SU-DHL-6 (cell line): Measurements from ENCODE around the gene MBP.

Experiments used
- H2AFZ ChIP-seq: fragments of 200-600 bp; sonication (generic); 2 replicates; pipeline ENCODE4 v1.6.1; 2014; ENCODE audit warnings: low read depth, mild to moderate bottlenecking, moderate library complexity, mixed read lengths, antibody characterized with exemption, low read length; ENCODE audit not compliant: severe bottlenecking
- H3F3A ChIP-seq: fragments of 200-600 bp; shearing (Covaris generic); 2 replicates; pipeline ENCODE4 v1.6.0; 2016; ENCODE audit warnings: antibody characterized with exemption, mild to moderate bottlenecking; ENCODE audit not compliant: insufficient read depth
- H3K27ac ChIP-seq: fragments of 200-600 bp; sonication (generic); 2 replicates; pipeline ENCODE4 v1.5.1; 2016; ENCODE audit warnings: low read depth, mild to moderate bottlenecking, low read length, moderate library complexity, mixed read lengths
- H3K27me3 ChIP-seq: fragments of 200-600 bp; sonication (generic), shearing (Covaris generic); 2 replicates; pipeline ENCODE4 v1.6.0; 2014; ENCODE audit warnings: mild to moderate bottlenecking, low read length
- H3K36me3 ChIP-seq: fragments of 200-600 bp; sonication (generic); 2 replicates; pipeline ENCODE4 v1.6.1; 2014; ENCODE audit warnings: mild to moderate bottlenecking, low read length, mixed read lengths
- H3K4me2 ChIP-seq: fragments of 300-600, 200-600 bp; shearing (Covaris generic), sonication (generic); 2 replicates; pipeline ENCODE4 v1.6.0; 2014; ENCODE audit warnings: low read length, low read depth, mild to moderate bottlenecking; ENCODE audit not compliant: poor library complexity, severe bottlenecking
- H3K4me3 ChIP-seq: fragments of 200-600 bp; sonication (generic); 2 replicates; pipeline ENCODE4 v1.5.1; 2014; ENCODE audit warnings: antibody characterized with exemption, low read length, mild to moderate bottlenecking, mixed read lengths; ENCODE audit not compliant: insufficient read depth, poor library complexity, severe bottlenecking
- H3K79me2 ChIP-seq: fragments of 200-600 bp; sonication (generic); 2 replicates; pipeline ENCODE4 v1.6.1; 2014; ENCODE audit warnings: mild to moderate bottlenecking, low read length, moderate library complexity; ENCODE audit not compliant: insufficient read depth
- H3K9ac ChIP-seq: fragments of 200-600 bp; sonication (generic); 2 replicates; pipeline ENCODE4 v1.7.0; 2014; ENCODE audit warnings: mild to moderate bottlenecking, low read length
- H3K9me2 ChIP-seq: fragments of 200-600 bp; sonication (generic); replicated peaks from 2 replicates; pipeline ENCODE4 v1.6.1; 2014; ENCODE audit warnings: low read length; ENCODE audit not compliant: insufficient read depth
- H3K9me3 ChIP-seq: fragments of 200-600 bp; sonication (generic); 2 replicates; pipeline ENCODE4 v1.6.1; 2014; ENCODE audit warnings: low read length, mixed read lengths; ENCODE audit not compliant: insufficient read depth
- H4K20me1 ChIP-seq: fragments of 200-600 bp; sonication (generic); 2 replicates; pipeline ENCODE4 v1.6.1; 2014; ENCODE audit warnings: low read depth, mild to moderate bottlenecking, antibody characterized with exemption, low read length, moderate library complexity, mixed read lengths
- CTCF ChIP-seq: fragments of 200-600 bp; sonication (generic); IDR thresholded peaks from one replicate; pipeline ENCODE4 v1.5.1; 2017; ENCODE audit warnings: antibody characterized with exemption, mild to moderate bottlenecking, low read length, moderate library complexity; ENCODE audit not compliant: insufficient read depth, poor library complexity, severe bottlenecking
- EZH2phosphoT487 ChIP-seq: fragments of 200-600 bp; sonication (generic), shearing (Covaris generic); conservative IDR thresholded peaks from 2 replicates; pipeline ENCODE4 v1.6.1; 2018; ENCODE audit warnings: mild to moderate bottlenecking, antibody characterized with exemption, low read length, moderate library complexity, mixed read lengths

Gene MBP

DNA sequence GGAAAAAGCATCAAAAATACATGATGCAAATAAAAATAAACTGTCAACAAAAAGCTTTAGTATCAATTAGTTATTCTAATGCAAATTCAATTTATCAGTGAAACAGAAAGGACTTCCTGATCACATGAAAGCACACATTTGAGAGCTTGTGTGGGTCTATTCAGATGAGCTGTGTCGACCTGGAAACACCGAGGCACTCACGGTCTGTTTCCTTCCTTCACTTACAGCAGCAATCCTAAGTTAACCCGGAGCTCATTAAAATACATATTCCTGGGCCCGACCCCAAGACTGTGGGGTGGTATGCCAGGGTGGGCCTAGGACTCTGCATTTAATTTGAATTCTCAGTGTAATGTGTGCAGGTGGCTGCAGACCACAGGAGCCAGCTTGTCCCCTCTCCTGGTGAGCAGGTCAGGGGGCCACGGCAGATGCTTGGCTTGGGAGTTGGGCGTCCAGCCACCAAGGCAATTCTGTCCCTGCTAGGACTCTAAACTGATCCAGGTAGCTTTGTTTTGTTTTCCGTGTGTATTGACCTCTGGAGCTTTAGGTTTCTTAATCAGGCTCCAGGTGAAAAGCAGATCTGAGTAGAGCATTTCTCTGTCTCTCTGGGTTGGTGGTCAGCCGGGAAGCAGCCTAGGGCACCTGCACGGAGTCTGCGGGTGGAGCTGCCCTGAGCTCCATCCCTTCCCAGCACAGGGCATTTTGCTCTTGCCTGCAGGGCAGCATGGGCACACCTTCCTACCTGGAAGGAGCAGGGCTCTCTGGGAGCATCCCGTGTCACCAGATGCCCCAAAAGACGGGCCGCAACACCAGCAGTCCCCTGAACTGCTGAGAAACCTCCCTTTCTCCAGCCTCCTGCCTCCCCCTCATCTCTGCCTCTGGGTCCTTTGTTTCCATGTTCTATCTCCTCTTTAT is 9.0 kb downstream of the MBP start:
- TF ChIP-seq CTCF (no peak), EZH2phosphoT487 (no peak)
- H2AFZ ChIP-seq = no peak overlapping the region
- H3F3A ChIP-seq = peaks cover 55% of the 10 kb centered on the region
- H3K79me2 ChIP-seq = peaks cover 100% of the 10 kb centered on the region
- H3K4me3 ChIP-seq = no peak overlapping the region
- H3K27ac ChIP-seq = peak overlapping the region; percentile 93
- peak overlapping the region; percentile 99 for H3K4me2 ChIP-seq
- no peaks in the 10 kb centered on the region for H3K9me2 ChIP-seq
- H3K9ac ChIP-seq = 0 out of 2 replicates have a peak overlapping the region, but pooled peaks have one; percentile 87
- peaks cover 7% of the 10 kb centered on the region; the same call in 1 of the 2 replicates for H4K20me1 ChIP-seq
- no peaks in the 10 kb centered on the region for H3K27me3 ChIP-seq
- H3K36me3 ChIP-seq = no peaks in the 10 kb centered on the region
- H3K9me3 ChIP-seq = no peaks in the 10 kb centered on the region

DNA sequence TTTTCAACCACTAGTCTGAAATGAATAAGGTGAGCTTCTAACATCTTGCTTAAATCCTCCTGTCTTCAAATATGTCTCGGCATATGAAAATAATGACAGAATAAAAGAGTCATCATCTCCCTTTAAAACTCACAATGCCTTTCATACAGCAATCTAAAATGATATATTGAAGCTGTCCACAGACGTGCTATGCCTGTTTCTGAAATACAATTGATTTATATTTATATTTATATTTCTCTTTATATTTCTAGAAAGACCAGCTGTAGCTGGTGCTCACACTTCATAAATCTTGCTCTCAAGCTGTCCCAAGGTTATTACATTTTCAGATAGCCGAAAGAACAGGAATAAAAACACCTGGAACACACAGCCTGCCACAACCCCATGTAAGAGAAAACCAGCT is 11.1 kb downstream of the MBP start:
- Histone ChIP-seq H3K36me3 (no peaks in the 10 kb centered on the region), H3F3A (peaks cover 37% of the 10 kb centered on the region), H3K9ac (no peak overlapping the region), H3K79me2 (peaks cover 95% of the 10 kb centered on the region), H2AFZ (no peak overlapping the region), H3K27ac (peak overlapping the region; percentile 34; the same call in 1 of the 2 replicates), H3K4me3 (no peak overlapping the region), H4K20me1 (peaks cover 7% of the 10 kb centered on the region; the same call in 1 of the 2 replicates), H3K9me3 (no peaks in the 10 kb centered on the region), H3K27me3 (no peaks in the 10 kb centered on the region), H3K4me2 (no peak overlapping the region), H3K9me2 (no peaks in the 10 kb centered on the region)
- no peak for TF ChIP-seq CTCF
- no peak for TF ChIP-seq EZH2phosphoT487

DNA sequence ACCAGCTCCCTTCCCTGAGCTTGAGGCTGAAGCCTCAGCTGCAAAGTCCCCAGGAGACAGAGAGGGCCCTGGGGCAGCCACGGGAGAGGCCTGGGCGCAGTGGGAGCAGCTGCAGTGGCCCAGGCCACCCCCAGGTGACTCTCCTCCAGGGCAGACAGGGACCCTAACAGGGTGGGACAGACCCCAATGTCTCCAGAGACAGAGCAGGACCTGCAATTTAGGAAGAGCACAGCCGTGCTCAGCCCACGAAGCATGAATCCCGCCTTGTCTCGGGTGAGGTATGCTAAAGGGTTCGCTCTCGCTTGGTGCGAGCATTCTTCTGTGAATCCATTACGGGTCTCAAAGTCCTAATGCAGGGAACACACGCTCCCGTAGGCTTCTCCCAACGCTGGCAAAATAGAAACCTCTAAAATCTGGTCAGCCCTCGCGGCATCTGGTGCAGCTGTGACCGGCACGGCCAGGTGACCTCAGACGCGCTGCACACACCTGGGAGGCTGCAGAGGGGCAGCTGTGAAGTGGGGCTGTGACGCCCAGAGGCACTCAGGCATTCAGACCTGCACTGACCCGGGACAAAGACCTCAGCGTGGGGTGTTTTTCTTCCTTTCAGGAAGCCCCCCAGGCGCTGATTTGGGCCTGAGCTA is 12.6 kb downstream of the MBP start:
- Histone ChIP-seq H2AFZ (no peak overlapping the region), H3K4me3 (no peak overlapping the region), H3K79me2 (peaks cover 94% of the 10 kb centered on the region), H4K20me1 (peaks cover 7% of the 10 kb centered on the region; the same call in 1 of the 2 replicates), H3F3A (peaks cover 23% of the 10 kb centered on the region), H3K9me2 (no peaks in the 10 kb centered on the region), H3K9me3 (no peaks in the 10 kb centered on the region), H3K36me3 (no peaks in the 10 kb centered on the region), H3K4me2 (no peak overlapping the region), H3K9ac (no peak overlapping the region), H3K27me3 (no peaks in the 10 kb centered on the region), H3K27ac (0 out of 2 replicates have a peak overlapping the region, but pooled peaks have one; percentile 7)
- TF ChIP-seq EZH2phosphoT487 (no peak), CTCF (no peak)
